H1 (cell line): ENCODE data around the gene CEACAM5. TPM values are rescaled to one million over a fixed set of nuclear protein-coding genes. Genes with fewer than 3 reads are reported as not detected.

Experiments
- NANOG ChIP-seq: IDR thresholded peaks from 2 replicates; pipeline ENCODE4 v1.6.1; 2011; ENCODE audit warnings: low read length, low read depth, mild to moderate bottlenecking, inconsistent platforms; ENCODE audit not compliant: insufficient read depth, poor library complexity, severe bottlenecking
- SIX5 ChIP-seq: IDR thresholded peaks from 2 replicates; pipeline ENCODE4 v1.6.1; 2011; ENCODE audit warnings: mild to moderate bottlenecking, low read depth, low read length
- TAF1 ChIP-seq: IDR thresholded peaks from 2 replicates; pipeline ENCODE4 v1.6.1; 2011; ENCODE audit warnings: mild to moderate bottlenecking, low read depth, low read length
- polyA plus RNA-seq, 7 experiments: library from polyadenylated mRNA; depleted of rRNA in 3 of 7; stranded (reverse) in 5 of 7; unstranded in 2 of 7; fragments of >200 nt in 5 of 7; fragments of 200-250 nt in 2 of 7; gene quantifications; 1 replicate in 5 of 7; 2 replicates in 1 of 7; 4 replicates in 1 of 7; pipeline versions ENCODE4 v1.2.1 to v1.2.3, GENCODE V29; 2011 to 2013; ENCODE audit warnings: missing spikeins in 2 of 7, mixed read lengths in 2 of 7
- total RNA-seq: library from RNA; stranded (reverse); fragmentation: NEBNext Ultra II Directional; extraction: Animal tissue kit (Norgen Biotek cat#: 25700); gene quantifications from 2 replicates; pipeline ENCODE4 v1.2.1, GENCODE V29; 2021
- TF ChIP-seq, protein P1 (sequence below), 3 experiments: IDR thresholded peaks; 1 replicate in 2 of 3; 2 replicates in 1 of 3; pipeline versions ENCODE4 v1.5.1 to v1.6.1; 2011; ENCODE audit warnings: low read length in 3 of 3, mild to moderate bottlenecking in 3 of 3, inconsistent platforms in 2 of 3, low read depth in 1 of 3, moderate library complexity in 1 of 3; ENCODE audit not compliant: insufficient read depth in 1 of 3; ENCODE audit errors: control extremely low read depth in 1 of 3

CEACAM5 gene
- total and polyA plus RNA-seq, 2 of the 8 experiments (the other 6 are each of a cell fraction or from before 2014, with no cell fraction given): not detected

GRCh38 chr19:41714598-41714997 is 6.2 kb downstream of the CEACAM5 start (continued):
- no peak for TF ChIP-seq TAF1
- no peak for TF ChIP-seq SIX5
- TF ChIP-seq, protein P1, sequence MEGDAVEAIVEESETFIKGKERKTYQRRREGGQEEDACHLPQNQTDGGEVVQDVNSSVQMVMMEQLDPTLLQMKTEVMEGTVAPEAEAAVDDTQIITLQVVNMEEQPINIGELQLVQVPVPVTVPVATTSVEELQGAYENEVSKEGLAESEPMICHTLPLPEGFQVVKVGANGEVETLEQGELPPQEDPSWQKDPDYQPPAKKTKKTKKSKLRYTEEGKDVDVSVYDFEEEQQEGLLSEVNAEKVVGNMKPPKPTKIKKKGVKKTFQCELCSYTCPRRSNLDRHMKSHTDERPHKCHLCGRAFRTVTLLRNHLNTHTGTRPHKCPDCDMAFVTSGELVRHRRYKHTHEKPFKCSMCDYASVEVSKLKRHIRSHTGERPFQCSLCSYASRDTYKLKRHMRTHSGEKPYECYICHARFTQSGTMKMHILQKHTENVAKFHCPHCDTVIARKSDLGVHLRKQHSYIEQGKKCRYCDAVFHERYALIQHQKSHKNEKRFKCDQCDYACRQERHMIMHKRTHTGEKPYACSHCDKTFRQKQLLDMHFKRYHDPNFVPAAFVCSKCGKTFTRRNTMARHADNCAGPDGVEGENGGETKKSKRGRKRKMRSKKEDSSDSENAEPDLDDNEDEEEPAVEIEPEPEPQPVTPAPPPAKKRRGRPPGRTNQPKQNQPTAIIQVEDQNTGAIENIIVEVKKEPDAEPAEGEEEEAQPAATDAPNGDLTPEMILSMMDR (IDR thresholded peaks at IDR 0.05; ENCODE audit: control extremely low read depth in 1 of 3, insufficient read depth in 1 of 3, low read depth in 1 of 3, low read length in 3 of 3): no peak
- no peak for TF ChIP-seq NANOG
